ENCODE data around the gene NUP37. TPM values are rescaled to one million over a fixed set of nuclear protein-coding genes. Genes with fewer than 3 reads are reported as not detected.

The NUP37 gene
- polyA plus RNA-seq, 3 donors = 11.0 to 15.3 (median 14.1) TPM

DNA sequence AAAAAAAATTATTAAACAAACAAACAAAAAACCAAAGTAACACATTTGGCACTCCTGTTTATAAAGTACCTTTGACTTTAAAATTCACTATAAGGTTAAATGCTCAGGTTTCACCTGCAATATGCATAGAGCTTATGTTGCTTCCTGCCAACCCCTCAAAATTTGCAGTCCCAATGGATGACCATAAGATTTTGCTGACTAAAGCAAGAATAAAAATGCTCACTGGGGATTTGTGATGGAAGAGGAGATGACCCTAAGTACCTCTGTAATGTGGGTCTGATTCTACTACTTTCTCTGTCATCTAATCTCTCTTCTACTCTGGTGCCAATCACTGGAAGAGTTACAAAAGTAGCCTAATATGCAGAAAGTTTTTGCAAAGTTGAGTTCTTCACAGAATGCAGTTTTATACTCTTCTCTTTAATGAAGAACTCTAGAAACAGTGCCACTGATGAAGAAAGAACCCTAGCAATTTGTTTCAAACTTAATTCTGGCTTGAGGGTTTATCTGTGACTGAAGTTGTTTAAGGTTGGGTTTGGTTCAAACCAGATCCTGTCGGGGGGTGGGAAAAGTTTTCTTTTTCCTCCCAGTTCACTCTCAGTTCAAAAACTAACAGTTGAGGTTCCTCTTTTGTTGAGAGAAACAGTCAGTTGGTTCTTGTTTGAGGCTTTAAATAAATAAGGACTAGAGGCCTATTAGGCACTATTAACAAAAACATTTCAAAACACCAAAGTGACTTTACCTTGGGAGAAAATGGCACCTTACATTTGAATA lies 69.1 kb downstream of the NUP37 start:
- WGBS, 3 donors = 50 to 71% (median 53%) methylated on average over 1 of the region's 1 CpG
- H3K27ac ChIP-seq (ENCODE audit: low read depth, low read length) = no peak overlapping the region

DNA sequence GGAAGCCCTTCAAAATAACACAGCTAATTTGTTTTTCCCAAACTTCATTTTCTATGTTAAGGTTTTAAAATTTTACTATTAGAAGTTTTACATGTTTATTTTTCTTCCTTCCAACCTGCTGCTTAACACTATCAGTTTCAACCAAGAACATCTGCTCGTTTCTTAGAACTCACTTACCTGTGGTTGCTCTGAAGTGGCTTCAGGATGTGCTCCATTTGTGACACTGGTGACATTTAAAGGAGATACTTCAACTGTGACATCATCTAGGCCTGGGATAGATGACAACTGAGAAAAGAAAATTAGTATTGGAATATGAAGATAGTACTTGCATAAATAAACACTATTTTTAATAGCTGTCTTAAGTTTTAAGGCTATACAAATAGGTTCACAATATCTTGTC lies 76.0 kb downstream of the NUP37 start:
- WGBS, 3 donors = 89 to 91% (median 90%) methylated on average over 1 of the region's 1 CpG
- H3K27ac ChIP-seq (ENCODE audit: low read depth, low read length) = no peak overlapping the region

DNA sequence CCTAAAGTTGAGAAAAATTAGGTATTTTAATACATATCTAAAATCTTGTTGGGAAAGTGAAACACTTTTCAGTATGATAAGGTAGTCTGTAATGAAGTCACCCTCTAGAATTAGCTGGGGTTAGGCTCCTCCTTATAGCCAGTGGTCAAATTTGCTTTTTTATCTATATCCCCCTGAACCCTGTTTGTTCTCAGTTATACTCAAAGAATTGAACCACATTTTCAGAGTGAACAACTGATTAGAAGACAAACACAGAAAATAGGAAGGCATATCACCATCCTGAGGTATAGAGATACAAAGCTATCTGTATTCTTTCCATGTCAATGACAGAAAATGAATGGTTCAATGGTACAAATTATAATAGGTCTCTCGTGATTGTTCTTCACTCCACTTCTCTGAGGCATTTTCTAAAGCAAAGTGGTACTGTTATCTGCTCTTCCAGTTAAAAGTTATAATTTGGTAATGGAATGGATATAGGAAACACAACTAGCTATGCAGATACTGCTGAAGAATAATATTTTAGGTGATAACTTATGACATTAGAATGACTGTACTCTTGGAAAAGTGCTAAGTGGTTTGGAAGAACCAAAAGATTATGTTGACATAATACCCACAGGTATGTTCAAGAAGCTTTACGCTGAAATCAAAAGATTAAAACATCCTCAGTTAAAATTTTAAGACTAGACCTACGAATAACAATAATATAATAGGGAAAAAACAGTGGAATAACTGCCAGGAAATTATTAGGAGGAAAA lies 85.7 kb downstream of the NUP37 start:
- WGBS, 3 donors = 56 to 59% (median 57%) methylated on average over 3 of the region's 3 CpGs
- H3K27ac ChIP-seq (ENCODE audit: low read depth, low read length) = no peak overlapping the region

DNA sequence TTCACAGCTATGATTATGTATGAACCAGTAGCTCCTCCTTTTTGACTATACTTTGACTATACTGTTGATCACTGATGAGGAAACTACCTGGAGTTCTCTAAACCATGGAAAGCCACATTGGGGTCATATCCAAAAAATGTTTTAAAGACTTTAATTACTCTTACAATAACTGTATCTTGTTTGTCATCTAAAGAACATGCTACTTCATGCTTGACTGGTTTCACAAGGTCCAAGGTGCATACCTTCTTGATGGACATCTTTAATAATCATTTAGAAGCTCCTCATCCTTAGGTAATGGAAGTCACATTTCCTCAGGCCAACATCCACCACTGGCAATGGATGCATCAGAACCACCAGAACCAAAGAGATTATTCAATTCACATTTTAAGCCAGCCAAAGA lies 88.1 kb downstream of the NUP37 start:
- no peak overlapping the region for H3K27ac ChIP-seq (ENCODE audit: low read depth, low read length)

DNA sequence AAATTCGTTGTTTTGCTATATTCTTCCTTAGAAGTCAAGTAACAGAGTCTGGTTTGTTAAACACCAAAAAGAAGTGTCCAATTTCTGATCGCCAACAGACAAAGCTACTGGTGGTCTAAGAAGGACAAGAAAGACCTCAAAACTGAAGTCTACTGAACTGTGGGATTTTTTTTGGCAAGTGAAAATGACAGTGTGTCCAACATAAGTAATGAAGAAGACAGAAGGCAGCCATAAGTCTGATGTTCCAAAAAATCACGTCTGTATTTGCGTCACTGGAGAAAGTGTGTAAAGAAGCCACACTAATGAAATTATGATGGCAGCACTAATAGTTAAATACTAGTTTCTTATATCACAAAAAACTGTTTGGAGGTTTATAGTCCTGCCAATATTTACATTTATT lies 90.8 kb downstream of the NUP37 start:
- no peak overlapping the region for H3K27ac ChIP-seq (ENCODE audit: low read depth, low read length)
- 73 to 90% (median 74%) methylated on average over 4 of the region's 4 CpGs for WGBS, 3 donors

DNA sequence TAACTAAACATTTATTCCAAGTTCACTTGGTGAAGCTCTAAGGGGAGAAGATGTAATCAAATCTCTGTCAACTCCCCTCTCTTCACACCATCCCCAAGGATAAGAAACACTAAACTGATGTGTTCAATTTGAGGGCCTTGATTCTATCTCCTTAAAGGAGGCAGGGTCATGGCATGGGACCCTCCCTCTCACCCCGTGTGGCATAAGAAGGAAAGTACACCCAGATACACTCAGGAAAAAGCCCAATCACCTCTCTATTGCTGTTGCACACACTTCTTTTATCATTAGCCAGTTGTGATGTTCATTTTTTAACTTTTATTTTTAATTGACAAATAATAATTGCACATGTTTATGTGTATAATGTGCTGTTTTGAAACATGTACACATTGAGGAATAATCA lies 93.2 kb downstream of the NUP37 start:
- no peak overlapping the region for H3K27ac ChIP-seq (ENCODE audit: low read depth, low read length)
- WGBS, 3 donors = 50 to 70% (median 66%) methylated on average over 1 of the region's 1 CpG

DNA sequence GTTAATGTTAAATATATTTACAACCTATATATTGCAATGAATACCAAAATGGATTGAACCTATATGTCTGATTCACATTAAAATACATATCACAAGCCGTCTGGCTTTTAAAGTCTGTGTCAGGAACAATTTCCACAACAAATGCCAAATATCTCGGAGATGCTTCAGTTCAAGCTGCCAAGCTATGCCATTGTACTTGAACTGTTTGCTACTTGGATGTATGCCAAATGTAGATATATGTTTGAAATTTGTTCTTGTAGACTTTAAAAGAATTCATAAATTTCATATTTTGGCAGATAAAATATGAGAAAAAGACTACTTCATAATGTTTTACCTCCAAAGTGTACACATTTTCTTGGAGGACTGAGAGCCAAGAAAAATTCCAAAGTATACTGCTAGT lies 95.1 kb downstream of the NUP37 start:
- 27 to 68% (median 63%) methylated on average over 2 of the region's 2 CpGs for whole genome bisulfite sequencing, 3 donors

DNA sequence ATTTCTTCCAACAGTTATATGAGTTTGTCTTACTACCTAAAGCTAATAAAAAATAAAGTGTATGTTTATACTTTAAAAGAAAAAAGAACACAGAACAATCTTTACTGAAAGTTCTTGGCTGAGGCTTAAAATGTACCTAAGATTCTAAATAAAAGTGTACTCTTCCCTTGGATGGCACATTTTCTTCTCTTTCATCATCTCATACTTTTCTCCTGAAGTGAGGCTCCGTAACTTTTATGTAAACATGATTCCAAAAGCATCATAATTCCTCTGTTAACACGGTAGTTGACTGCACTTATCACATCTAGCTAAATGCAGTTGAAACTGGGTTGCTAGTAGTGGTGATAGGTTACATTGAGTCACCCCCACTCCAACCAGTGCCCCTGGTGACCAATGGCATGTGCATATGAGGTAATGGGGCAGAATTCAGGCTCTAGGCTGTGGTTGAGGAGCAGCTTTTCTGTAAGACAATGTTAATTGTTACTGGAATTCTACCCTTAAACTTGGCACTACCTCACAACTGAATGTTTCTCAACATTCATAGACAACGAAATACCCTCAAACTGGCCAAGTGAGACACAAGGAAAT lies 96.5 kb downstream of the NUP37 start:
- 77 to 93% (median 77%) methylated on average over 3 of the region's 3 CpGs for WGBS, 3 donors

More for the DNA sequence above, 95.1 kb downstream of the NUP37 start:
- H3K27ac ChIP-seq (ENCODE audit: low read depth, low read length) = no peak overlapping the region

More for the DNA sequence above, 96.5 kb downstream of the NUP37 start:
- H3K27ac ChIP-seq (ENCODE audit: low read depth, low read length) = no peak overlapping the region

Other genes with a start within 250 kb of the NUP37 start
- 10 to 100 TPM in 2 of 3 donors, 1 to 10 TPM in 1; 3.9 to 30.8 (median 13.1) TPM for gene DRAM1, start 242.5 kb downstream of the NUP37 start, polyA plus RNA-seq
- gene WASHC3, start 58.1 kb downstream of the NUP37 start, polyA plus RNA-seq = 10 to 100 TPM; 21.3 to 64.1 (median 35.5) TPM
- 1 to 10 TPM in 1 of 3 donors, under 1 TPM in 2; 0.60 to 1.1 (median 0.90) TPM for gene PARPBP, start 69 bp upstream of the NUP37 start, polyA plus RNA-seq
- gene PMCH, start 77.7 kb upstream of the NUP37 start, polyA plus RNA-seq = not detected